Left colon (tissue), 2 donors: ENCODE measurements around the gene GMPPA. TPM values are rescaled to one million over a fixed set of nuclear protein-coding genes. Genes with fewer than 3 reads are reported as not detected.
A peak's percentile ranks its signal among the peaks of the same experiment; 100 is the strongest.

Experiments
- ATAC-seq: fragments of 200-7000 bp; cut with Tn5 transposase; one replicate; pipeline ENCODE4 v1.9.1; 2020; ENCODE audit warnings: mild to moderate bottlenecking, moderate library complexity
- DNase-seq, 2 donors: peaks; one replicate each; pipeline ENCODE4 v3.0.0-alpha.2; 2020
- intact Hi-C, 2 donors: fragments of 100-400 bp; cut with DNase I in 1 of 2; cut with micrococcal nuclease in 1 of 2; formaldehyde crosslinking; loops; one replicate each; pipeline versions ENCODE4 v1.11.2 to v1.14.0; 2022; cut with DNase I, micrococcal nuclease
- total RNA-seq, 2 donors: library from RNA; stranded (reverse); fragmentation: NEBNext Ultra II Directional; extraction: Animal tissue kit (Norgen Biotek cat#: 25700); gene quantifications; one replicate each; pipeline ENCODE4 v1.2.1, GENCODE V29; 2021
- donor health status: DM: no; HTN: no; CAD: no.
- donor health status: DM: yes; HTN: yes; CAD: no.

The GMPPA gene
- total RNA-seq, 2 donors from 2014 or later, result 44.8 to 56.1 TPM

DNA sequence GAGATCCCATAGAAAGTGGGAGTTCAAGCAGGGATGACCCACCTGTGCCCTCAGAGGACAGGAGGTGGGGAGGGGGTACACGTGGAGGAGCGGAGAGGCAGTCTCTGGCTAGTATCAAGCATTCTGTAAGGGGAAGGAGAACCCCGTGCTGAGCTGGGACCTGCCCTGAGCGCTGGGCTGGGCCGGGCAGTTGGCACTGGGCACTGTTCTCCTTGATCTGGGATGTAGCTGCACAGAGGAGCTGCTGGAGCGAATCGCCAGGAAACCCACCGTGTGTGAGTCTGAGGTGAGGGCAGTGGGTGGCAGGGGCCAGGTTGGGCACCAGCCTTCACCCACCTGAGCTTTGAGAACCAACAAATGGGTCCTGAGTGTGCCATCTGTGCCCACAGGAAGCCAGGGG, 19.8 kb upstream of the GMPPA start:
- ATAC-seq (no peak), DNase-seq (no peak)
- intact Hi-C loops, result loop anchor here (10.0 kb wide), 1 partner anchor 46 kb away; no protein-coding TSS in a partner anchor

DNA sequence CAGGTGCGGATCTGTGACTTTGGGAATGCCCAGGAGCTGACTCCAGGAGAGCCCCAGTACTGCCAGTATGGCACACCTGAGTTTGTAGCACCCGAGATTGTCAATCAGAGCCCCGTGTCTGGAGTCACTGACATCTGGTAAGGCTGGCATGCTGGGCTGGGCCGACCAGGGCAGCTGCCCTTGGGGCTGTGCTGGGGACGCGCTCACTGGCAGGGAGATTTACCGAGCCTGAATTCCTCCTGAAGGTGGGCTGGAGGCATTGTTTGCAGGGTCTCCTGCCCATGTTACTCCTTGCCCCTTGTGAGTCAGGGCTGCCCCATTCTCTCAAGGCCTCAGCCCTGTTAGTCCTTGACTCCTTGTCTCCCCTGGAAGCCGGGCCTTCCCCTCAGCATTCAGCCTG, 18.7 kb upstream of the GMPPA start:
- DNase-seq (no peak), ATAC-seq (no peak)
- intact Hi-C loops, result no loop called here

DNA sequence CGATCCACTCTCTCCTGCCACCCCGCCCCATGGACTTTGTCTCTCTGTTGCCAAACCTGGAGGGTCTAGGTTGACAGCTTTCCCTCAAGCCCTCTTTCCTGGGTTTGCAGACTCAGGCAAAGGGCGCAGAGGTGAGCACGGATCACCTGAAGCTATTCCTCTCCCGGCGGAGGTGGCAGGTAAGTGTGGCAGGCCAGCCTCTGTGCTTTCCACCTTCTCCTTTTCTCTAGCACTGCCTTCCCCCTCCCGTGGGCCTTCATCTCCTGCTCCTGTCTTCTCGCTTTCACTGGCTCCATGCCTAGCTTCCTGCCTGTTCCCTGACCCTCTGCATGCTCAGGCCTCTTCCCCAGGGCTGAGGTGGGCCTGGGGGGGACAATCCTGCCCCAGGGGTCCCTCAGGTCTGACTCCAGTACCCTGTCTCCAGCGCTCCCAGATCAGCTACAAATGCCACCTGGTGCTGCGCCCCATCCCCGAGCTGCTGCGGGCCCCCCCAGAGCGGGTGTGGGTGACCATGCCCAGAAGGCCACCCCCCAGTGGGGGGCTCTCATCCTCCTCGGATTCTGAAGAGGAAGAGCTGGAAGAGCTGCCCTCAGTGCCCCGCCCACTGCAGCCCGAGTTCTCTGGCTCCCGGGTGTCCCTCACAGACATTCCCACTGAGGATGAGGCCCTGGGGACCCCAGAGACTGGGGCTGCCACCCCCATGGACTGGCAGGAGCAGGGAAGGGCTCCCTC, 15.9 kb upstream of the GMPPA start:
- ATAC-seq (peak; percentile 5), DNase-seq (no peak)
- intact Hi-C loops, result no loop called here

DNA sequence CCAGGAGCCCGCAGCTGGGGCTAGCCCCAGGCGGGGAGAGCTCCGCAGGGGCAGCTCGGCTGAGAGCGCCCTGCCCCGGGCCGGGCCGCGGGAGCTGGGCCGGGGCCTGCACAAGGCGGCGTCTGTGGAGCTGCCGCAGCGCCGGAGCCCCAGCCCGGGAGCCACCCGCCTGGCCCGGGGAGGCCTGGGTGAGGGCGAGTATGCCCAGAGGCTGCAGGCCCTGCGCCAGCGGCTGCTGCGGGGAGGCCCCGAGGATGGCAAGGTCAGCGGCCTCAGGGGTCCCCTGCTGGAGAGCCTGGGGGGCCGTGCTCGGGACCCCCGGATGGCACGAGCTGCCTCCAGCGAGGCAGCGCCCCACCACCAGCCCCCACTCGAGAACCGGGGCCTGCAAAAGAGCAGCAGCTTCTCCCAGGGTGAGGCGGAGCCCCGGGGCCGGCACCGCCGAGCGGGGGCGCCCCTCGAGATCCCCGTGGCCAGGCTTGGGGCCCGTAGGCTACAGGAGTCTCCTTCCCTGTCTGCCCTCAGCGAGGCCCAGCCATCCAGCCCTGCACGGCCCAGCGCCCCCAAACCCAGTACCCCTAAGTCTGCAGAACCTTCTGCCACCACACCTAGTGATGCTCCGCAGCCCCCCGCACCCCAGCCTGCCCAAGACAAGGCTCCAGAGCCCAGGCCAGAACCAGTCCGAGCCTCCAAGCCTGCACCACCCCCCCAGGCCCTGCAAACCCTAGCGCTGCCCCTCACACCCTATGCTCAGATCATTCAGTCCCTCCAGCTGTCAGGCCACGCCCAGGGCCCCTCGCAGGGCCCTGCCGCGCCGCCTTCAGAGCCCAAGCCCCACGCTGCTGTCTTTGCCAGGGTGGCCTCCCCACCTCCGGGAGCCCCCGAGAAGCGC, 15.0 kb upstream of the GMPPA start:
- DNase-seq (no peak), ATAC-seq (peak; percentile 13)
- intact Hi-C loops, result no loop called here

DNA sequence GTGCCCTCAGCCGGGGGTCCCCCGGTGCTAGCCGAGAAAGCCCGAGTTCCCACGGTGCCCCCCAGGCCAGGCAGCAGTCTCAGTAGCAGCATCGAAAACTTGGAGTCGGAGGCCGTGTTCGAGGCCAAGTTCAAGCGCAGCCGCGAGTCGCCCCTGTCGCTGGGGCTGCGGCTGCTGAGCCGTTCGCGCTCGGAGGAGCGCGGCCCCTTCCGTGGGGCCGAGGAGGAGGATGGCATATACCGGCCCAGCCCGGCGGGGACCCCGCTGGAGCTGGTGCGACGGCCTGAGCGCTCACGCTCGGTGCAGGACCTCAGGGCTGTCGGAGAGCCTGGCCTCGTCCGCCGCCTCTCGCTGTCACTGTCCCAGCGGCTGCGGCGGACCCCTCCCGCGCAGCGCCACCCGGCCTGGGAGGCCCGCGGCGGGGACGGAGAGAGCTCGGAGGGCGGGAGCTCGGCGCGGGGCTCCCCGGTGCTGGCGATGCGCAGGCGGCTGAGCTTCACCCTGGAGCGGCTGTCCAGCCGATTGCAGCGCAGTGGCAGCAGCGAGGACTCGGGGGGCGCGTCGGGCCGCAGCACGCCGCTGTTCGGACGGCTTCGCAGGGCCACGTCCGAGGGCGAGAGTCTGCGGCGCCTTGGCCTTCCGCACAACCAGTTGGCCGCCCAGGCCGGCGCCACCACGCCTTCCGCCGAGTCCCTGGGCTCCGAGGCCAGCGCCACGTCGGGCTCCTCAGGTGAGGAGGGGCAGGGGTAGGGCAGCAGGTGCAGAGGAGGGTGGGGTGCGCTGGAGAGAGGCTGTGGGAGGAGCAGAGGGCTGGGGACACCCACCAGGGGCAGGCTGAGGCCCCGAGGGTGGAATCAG, 14.1 kb upstream of the GMPPA start:
- peak; percentile 50 for ATAC-seq
- DNase-seq, result no peak
- intact Hi-C loops, result no loop called here

GRCh38 chr2:219485201-219485580, 13.5 kb upstream of the GMPPA start:
- ATAC-seq (no peak), DNase-seq (no peak)
- intact Hi-C loops, result no loop called here

DNA sequence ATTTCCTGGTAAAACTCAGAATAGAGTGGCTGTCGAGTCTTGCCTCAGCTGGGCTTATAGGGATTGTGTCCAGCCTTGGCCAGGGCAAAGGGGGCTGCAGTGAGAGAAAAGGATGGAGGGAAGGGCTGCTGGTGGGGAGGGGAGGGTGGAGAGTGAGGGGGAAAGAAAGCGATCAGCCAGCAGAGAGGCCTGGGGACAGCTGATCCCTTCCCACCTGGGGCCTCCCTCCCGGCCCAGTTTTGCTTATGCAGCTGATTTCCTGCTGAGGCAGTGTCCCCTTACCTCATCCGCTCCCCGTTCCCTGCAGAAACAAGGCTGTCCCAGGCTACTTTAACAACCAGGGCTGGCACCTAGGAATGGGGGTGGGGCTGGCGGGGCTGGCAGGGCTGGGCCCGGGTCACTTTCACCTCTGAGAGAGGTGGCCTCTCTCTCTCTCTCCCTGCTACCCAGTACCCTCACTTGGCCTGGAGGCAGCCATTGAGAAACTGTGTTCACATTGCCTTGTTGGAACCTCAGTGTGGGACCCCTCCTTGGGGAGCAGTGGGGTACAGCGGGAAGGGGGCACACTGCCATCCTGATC, 12.2 kb upstream of the GMPPA start:
- ATAC-seq (no peak), DNase-seq (no peak)
- intact Hi-C loops, result no loop called here

DNA sequence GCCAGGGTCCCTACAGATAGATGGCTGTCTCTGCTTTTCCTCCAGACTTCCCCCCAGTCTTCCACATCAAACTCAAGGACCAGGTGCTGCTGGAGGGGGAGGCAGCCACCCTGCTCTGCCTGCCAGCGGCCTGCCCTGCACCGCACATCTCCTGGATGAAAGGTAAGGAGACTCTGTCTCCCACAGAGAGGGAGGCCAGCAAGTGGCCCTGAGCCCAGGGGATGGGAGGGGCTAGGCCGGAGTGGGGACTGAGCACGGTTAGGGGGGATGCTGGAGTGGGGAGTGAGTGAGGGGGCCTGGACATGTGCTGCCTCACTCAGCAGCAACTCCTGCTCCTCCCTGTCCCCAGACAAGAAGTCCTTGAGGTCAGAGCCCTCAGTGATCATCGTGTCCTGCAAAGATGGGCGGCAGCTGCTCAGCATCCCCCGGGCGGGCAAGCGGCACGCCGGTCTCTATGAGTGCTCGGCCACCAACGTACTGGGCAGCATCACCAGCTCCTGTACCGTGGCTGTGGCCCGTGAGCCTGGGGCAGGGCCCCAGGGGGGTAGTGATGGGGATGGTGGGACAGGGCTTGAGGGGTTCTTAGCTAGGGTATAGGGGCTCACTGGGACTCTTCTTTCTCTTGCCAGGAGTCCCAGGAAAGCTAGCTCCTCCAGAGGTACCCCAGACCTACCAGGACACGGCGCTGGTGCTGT, 10.4 kb upstream of the GMPPA start:
- intact Hi-C loops, result no loop called here

GRCh38 chr2:219488844-219489194, 9.9 kb upstream of the GMPPA start:
- no peak for ATAC-seq
- intact Hi-C loops, result no loop called here
- no peak for DNase-seq

More for the DNA sequence above, 10.4 kb upstream of the GMPPA start:
- ATAC-seq (no peak), DNase-seq (no peak)

- intact Hi-C loops, result no loop called here
- no peak for DNase-seq
- ATAC-seq, result no peak
Measured at GRCh38 chr2:219489315-219489714, 9.4 kb upstream of the GMPPA start.

GRCh38 chr2:219490186-219490585, 8.5 kb upstream of the GMPPA start:
- intact Hi-C loops, result no loop called here
- ATAC-seq, result no peak
- DNase-seq, result no peak

- intact Hi-C loops, result no loop called here
- no peak for DNase-seq
- no peak for ATAC-seq
Measured at GRCh38 chr2:219490600-219491130, 8.0 kb upstream of the GMPPA start.

DNA sequence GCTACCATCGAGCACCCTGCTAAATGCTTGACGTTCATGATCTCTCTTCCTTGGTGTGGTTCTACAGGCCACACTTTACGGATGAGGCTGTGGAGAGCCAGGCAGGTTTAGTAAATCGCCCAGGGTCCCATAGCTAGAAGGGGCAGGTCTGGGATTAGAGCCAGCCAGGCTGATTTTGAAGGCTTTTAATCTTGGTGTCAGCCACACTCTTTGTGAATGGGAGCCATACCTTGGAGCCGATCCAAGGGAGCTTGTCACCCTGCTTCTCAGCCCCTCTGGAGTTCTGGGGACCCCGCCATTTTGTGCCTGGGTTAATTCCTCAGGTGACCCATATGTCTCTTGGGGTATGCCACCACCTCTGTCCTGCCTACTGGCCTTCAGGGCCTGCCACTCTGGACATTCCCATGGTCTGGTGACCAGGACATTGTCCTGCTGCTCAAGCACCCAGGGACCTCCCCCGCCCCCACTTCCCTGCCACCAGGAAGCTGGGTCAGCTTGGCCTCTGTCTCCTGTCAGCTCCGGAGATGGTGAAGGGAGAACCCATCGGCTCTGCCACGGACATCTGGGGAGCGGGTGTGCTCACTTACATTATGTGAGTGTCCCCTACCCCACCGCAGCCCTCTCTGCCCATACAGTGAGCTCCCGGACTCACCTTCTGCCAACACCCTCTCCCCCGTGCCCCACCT, 7.3 kb upstream of the GMPPA start:
- ATAC-seq (no peak), DNase-seq (no peak)
- intact Hi-C loops, result no loop called here

DNA sequence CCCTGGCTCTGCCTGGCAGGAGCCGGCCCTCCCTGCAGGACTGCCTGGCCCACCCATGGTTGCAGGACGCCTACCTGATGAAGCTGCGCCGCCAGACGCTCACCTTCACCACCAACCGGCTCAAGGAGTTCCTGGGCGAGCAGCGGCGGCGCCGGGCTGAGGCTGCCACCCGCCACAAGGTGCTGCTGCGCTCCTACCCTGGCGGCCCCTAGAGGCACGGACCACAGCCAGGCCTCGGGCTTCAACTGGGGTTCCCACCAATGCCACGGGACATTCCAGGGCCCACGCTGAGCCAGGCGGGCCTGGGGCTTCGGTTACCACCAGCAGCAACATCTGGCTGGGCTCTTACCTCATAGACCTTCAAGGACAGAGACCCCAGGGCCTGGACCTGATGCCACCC, 6.1 kb upstream of the GMPPA start:
- intact Hi-C loops, result no loop called here
- ATAC-seq (no peak), DNase-seq (no peak)

GRCh38 chr2:219493086-219493485, 5.6 kb upstream of the GMPPA start:
- intact Hi-C loops, result no loop called here
- DNase-seq (no peak), ATAC-seq (no peak)

DNA sequence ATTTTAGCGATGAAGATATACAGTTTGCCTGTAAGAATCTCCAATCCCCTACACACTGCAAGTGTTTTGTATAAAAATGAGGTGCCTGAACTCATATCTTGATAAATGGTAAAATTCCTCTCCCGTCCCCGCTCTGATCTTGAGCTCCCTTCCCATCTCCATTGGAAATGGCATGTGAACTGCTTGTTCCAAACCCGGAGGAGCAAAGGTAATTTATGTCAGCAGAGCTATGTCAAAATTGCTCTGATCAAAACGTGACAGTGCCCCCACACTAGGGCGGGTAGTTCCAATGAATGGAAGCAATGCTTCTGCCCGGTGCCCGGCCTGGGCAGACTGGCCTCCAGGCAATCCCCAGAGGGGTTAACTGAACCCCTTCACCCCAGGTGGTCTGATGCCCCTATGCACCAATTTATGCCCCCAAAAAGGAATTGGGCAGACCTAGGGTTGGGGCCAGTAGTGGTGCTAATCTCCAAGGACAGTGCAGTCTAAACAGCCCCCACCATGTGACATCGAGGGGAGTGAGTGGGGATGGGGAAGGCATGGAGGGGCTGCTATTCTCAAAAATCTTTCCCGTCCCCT, 3.6 kb upstream of the GMPPA start:
- ATAC-seq (no peak), DNase-seq (no peak)
- intact Hi-C loops, result no loop called here

DNA sequence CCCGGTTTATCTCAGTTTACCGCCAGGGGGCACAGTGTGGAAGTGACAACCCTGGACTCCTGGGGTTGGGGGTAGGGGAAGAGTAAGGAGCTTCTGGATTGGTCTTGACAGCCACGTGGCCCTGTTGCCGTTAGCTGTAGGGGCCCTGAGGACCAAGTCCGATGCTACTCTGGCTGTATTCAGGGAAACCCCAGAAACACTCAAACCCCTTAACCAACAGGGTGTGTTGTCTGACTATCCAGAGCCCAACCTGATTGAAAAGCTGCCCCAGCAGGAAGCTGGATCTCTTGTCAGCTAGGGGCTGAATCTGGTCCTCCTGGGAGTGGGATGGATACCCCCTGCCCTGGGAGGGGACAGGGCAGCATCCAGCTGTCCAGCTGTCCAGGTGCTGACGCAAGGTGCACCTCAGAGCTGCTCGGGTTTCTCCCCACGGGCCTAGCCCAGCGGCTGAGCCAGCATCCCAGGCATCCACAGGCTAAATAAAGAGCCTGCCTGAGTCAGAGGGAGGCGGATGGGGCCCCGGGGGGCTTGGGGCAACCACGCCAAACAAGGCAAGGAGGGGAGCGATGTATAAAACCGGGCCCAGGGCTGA, 3.1 kb upstream of the GMPPA start:
- DNase-seq (peak; percentile 59 to 64), ATAC-seq (no peak)
- intact Hi-C loops, result no loop called here
